Endometrial microvascular endothelial cells (primary cell): ENCODE results near the gene RPGRIP1L. TPM values are rescaled to one million over a fixed set of nuclear protein-coding genes. Genes with fewer than 3 reads are reported as not detected.

Experiments
- in situ Hi-C: cut with HindIII; loops from 2 replicates; pipeline ENCODE4 v1.10.0; 2017; ENCODE audit warnings: low sequenced_read_pairs, low pct_unique_long_range_greater_than_20kb; ENCODE audit errors: inconsistent ontology term
- total RNA-seq: library from RNA; depleted of rRNA; stranded (reverse); fragments of >200 nt; gene quantifications from one replicate; pipeline ENCODE4 v1.2.3, GENCODE V29; 2015; ENCODE audit errors: inconsistent ontology term

RPGRIP1L gene
- total RNA-seq, 1 donor from 2014 or later, result 4.4 TPM

DNA sequence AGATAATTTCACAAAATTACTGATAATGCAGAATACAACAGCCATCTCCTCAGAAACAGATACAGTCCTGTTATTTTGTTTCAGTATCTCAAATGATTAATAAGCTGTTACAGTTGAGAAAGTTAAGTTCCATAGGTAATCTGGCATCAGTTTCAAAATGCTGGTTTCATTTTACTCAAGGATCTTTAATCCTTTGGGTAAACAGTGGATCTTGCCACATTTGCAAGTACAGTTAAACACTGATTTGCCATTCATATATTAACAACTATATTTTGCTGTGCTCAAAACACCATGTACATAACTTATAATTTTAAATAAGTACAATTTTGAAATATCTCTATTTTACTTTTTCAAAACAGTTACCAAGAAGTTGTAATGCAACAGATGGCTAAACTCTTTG, 31.2 kb downstream of the RPGRIP1L start:
- in situ Hi-C loops, result no loop called here

DNA sequence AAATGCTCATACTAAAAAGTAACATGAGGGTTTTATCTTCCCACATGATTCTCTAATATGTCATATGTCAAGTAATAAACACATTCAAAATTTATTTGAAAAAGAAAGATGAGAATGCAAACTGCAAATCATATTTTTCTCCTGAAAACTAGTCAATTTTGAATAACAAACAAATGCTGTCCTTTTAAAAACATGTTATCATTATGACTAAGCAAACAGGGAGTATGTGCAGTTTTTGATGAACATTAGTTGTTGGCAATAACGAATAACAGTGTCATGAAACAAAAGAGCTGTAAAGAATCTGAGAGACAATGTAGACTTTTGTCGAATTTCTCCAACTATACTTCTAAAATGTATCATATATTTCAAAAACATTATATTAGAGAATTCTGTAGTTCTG, 34.8 kb downstream of the RPGRIP1L start:
- in situ Hi-C loops, result no loop called here

DNA sequence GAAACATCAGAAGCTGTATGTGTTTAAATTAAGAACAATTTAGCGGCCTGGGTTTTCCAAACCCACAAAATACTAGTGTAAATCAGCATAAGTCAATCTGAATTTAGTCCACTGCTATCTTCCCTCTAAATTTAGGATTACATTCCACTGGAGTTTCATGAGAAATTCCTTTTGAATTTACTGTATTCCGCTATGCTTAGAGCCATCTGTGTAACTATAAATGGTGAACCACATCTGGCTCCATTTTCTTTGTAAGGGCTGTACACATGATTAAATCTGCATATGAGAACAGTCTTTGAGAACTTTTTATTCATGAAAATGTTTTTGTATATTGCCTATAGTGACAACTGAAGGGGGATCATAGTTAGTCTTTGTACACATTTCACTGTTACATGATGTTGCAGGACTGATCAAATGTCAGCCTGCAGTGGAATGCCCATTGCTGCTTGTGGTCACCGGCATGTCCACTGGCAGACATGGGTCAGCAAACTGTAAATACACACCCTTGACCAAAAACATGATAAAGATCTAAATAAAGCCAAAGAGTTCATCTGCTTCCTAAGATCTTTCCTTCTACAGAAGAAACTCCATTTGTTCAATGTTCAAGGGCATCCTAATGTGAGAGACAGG, 36.8 kb downstream of the RPGRIP1L start:
- in situ Hi-C loops, result no loop called here

DNA sequence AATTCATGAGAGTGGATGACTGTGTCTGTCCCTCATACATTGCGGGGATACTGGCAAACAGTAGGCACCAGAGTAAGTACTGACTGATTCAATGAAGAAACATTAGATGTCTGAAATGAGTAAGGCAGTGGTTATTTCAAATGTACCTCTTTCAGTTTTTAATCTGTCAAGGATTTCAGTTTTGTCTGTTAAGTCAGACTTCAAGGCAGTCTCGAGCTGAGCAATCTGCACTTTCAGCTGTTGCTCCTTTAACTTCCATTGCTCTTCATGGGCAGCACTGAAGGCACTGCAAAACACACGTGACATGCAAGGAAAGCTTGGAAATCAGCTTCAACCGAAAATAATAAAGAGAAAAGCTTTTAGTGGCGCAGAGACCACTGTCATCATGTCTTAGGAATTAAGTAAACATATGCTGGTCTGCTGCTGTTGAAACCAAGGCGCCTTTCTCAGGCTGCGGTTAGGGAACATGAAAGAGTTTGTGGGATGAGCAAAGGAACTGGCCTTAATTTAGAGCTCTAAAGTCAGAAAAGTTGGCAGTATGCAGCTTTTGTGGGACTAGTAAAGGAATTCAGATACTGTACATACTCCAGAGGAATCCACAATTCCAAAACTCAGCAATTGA, 38.8 kb downstream of the RPGRIP1L start:
- in situ Hi-C loops, result no loop called here

DNA sequence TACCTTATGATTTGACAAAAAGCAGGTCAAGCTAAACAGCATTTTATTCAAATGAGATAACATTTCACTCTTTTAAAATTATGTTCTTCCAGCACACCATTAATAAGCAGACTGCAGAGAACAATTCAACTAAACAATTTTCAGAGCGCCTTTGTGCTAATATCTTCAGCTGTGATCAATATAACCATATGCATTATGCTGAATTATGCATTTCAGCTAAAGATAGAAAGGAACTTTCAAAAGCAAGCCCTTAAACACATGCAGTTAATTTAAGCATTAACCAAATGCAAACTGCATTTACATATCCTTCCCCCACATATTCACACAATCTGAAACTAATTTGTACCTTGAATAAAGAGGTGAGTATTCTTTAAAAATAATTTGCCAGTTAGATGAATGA, 41.6 kb downstream of the RPGRIP1L start:
- in situ Hi-C loops, result no loop called here

DNA sequence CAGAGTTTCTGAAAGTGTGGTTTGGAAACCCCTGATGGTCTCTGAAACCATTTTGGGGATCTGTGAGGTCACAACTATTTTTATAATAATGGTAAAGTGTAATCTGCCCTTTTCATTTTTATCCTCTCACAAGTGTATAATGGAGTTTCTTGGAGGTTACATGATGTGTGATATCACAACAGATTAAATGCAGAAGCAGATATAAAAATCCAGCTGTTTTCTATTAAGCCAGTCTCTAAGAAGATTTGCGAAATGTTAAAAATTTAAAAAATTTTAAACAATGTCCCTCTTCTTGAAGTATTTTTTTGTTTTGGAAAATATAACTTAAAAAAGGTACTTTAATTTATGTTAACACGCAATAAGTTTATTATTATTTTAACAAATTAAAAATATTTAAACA, 48.7 kb downstream of the RPGRIP1L start:
- in situ Hi-C loops, result no loop called here

DNA sequence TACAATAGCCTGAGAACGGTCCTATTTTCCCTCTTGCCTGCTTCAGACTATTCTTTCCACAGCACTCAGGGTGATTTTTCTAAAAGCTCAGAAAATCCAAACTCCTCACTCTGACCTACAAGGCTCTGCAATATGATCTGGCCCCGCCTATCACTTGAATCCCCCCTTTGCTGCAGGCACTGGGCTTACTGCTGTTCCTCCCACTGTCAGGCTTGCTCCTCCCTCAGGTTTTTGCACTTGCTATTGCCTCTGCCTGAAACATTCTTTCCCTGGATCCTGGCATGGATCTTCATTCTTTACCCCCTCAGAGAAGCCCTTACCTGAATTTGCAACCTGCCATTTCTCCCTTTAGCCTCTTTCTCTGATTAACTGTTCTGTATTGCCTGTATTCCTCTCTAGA, 52.3 kb downstream of the RPGRIP1L start:
- in situ Hi-C loops, result no loop called here

DNA sequence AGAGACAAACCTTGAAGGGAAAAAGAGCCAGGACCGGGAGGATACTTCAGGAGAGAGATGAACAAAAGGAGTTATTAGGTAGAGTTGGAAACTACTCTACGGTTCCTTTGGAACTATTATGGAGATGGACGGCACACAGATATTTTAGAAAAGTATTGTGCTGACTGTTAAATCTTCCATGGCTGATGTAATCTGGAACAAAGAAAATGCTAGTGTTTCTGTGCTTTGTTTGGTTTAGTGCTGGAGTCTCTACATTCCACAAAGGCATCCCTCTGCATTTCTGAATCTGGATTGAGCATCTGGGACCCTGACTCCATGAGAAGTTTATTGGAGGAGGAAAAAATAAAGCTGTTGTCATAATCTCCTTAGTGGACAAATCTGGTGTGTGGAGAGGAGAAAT, 57.2 kb downstream of the RPGRIP1L start:
- in situ Hi-C loops, result no loop called here

DNA sequence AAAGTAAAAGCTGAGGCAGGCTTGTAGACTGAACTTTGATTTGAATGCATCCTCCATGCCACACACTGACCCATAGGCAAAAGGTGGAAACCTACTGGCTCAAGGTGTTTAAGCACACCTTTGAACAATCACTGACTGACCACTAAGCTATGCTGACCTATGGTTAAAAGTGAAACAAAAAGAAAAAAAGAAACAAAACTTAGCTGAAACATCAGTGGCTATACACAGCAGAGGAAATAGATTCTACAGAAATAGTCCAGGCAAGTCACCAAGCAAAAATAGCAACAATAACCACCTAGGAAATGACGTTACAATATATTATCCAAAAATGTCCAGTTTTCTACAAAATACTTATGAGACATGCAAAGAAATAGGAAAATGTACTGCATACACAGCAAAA, 60.2 kb downstream of the RPGRIP1L start:
- in situ Hi-C loops, result no loop called here

DNA sequence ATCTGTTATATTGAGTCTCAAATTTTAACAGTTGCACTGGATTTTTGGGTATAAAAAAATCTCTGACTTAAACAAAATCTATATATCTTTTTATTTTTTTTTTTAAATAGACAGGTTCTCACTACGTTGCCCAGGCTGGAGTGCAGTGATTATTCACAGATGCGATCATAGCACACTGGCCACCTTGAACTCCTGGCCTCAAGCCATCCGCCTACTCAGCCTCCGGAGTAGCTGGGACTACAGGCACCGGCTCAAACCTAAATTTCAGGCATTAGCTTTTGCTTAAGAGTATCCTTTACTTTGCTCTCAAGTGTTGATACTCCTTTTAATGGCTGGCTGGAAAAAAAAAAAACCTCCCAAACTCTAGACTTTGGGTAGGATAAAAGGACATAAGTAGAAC, 61.6 kb downstream of the RPGRIP1L start:
- in situ Hi-C loops, result no loop called here

DNA sequence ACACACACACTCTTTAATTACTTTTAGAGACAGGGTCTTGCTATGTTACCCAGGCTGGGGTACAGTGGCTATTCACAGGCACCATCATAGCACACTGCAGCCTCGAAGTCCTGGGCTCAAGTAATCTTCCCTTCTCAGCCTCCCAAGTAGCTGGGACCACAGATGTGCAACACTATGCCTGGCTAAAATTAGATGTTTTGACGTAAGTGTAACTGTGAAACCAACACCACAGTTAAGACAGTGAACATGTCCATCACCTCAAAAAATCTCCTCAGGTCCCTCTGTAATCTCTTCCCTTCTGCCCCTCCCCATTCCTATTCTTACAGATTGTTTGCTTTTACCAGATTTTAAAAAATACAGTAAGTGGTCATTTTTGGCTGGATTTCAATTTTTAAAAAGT, 66.7 kb downstream of the RPGRIP1L start:
- in situ Hi-C loops, result no loop called here

DNA sequence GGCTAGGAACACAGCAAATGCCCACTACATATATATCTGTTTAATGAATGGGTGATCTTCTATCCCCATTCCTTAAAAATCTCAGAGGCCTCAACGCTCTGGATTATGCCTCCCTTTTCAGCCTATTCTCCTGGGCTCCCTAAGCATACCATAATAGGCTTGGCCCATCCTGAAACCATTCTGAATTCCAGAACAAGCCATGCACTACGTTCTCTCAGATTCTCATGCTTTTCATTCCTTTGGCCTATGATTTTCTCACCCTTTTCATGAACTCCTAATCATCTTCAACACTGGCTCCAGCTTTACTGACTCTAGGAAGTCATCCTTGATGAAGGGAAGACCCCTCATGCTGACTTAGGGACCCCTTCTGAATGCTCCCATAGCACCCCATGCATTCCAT, 71.1 kb downstream of the RPGRIP1L start:
- in situ Hi-C loops, result no loop called here

DNA sequence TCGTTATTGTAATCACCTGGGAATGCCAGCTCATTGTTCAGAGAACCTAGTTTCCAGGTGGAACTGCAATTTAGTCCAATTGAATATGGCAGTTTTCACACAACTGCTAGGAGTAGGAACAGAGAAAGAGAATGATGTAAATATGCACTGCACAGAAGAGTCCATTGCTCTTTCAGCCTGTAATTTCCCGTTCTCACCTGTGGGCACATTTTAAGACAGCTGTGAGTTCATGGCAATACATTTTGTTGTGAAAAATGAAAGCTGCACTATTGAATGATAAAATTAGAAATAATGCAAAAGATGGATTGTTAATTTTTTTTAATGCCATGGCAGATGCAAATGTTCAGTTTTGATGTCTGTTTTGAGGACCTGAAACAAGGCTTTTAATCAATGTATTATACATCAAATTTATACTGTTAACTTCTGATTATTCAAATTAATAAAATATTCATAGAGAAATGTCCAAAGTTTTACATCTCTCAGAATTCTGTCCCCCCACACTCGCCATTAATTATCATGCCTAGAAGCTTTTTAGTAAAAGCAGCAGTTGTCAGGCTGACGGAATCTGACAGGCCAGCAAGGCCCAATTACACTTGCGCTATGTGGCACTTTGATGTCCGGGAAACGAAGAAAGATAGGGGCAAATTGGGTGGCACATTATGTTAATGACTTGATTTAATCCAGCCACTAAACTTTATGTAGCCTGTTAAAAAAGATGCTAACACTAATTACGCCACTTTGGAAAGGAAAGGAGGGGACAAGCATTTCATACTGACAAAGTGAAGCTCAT, 72.2 kb downstream of the RPGRIP1L start:
- in situ Hi-C loops, result no loop called here

DNA sequence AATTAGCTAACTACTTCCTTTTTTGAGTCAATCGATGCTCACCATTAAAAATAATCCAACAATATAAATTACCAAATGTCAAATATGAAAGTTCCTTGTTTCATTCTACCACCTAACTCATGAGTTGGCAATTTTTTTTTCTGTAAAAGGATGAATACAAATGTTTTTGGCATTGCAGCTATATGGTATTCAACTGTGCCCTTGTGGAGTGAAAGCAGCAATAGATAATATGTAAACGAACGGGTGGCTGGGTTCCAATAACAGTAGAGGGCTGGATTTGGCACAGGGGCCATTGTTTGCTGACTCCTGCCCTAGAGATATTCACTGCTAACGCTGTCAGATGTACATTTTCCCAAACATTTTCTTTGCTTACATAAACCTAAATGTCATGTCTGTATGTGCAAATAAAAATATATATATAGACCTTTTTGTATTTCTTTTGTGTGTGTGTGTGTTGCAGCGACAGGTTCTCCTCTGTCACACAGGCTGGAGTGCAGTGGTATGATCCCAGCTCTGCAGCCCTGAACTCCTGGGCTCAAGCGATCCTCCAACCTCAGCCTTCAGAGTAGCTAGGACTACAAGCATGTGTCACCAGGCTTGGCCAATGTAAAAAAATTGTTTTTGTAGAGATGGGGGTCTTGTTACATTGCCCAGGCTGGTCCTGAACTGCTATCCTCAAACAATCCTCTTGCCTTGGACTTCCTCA, 73.9 kb downstream of the RPGRIP1L start:
- in situ Hi-C loops, result no loop called here

DNA sequence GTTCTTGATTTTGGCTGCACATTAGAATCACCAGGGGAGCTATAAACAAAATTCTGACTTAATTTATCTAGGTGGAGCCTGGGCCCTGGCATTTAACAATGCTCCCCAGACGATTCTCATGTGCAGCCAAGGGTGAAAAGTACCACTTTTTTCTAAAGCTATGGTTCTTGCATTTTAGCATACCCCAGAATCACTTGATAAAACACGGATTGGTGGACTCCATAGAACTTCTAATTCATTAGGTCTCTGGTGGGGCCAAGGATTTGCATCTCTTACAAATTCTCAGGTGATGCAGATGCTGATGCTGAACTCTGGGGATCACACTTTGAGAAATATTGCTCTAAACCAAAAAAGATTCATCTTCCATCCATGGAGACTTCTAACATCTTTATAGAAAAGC, 74.5 kb downstream of the RPGRIP1L start:
- in situ Hi-C loops, result no loop called here

DNA sequence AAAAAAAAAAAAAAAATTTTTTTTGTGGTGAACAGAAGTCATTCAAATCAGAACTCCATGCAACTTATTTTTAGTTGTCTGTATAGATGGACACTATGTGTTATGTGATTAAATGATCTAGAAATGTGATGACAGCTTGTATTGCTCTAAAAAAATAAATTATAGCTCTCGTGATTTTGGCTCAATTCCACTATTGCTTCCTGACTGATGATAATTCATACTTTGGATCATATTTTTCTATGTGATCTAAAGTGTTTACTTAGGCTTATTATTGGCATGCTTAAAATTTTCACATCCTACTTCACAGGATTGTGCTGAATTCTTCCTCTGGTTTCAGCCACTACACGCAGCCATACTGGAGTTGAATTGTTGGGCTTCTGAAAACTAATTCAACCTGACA, 76.8 kb downstream of the RPGRIP1L start:
- in situ Hi-C loops, result no loop called here

DNA sequence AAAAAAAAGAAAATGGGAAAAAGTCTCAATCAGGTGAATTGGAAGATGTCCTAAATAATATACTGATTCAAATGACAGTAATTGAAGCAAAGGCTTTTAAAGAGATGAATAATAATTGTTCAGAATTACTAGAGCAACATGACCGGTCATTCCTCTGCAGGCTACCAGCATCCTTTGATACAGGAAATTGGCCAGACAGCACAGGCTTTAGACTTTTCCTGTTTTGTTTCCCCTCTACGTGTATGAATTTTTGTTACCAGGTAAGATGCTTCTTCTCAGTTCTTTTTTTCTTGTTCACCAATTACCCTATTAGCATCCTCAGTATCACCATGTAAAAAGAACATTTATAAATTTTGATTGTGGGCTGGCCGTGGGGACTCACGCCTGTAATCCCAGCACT, 77.5 kb downstream of the RPGRIP1L start:
- in situ Hi-C loops, result no loop called here

DNA sequence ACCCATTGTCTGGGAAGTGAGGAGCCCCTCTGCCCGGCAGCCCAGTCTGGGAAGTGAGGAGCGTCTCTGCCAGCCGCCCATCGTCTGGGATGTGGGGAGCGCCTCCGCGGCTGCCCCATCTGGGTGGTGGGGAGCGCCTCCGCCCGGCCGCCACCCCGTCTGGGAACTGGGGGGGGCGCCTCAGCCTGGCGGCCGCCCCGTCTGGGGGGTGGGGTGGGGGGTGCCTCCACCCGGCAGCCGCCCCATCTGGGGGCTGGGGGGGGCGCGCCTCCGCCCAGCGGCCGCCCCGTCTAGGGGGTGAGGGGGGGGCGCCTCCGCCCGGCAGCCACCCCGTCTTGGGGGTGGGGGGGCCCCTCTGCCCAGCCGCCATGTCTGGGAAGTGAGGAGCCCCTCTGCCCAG, 78.4 kb downstream of the RPGRIP1L start:
- in situ Hi-C loops, result no loop called here

DNA sequence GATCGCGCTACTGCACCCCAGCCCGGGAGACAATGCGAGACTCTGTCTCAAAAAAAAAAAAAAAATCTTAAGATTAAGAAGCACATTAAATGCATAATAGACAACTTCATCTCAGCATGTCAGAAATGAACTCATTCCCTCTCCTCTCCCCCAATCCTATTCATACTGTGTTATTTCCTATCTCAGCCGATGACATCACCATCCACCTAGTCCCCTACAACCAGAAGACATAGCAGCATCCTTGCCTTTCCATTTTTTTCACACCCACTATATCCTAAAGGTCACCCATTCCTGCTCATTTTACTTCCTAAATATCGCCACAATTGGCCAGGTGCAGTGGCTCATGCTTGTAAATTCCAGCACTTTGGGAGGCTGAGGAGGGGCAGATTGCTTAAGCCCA, 81.3 kb downstream of the RPGRIP1L start:
- in situ Hi-C loops, result no loop called here

DNA sequence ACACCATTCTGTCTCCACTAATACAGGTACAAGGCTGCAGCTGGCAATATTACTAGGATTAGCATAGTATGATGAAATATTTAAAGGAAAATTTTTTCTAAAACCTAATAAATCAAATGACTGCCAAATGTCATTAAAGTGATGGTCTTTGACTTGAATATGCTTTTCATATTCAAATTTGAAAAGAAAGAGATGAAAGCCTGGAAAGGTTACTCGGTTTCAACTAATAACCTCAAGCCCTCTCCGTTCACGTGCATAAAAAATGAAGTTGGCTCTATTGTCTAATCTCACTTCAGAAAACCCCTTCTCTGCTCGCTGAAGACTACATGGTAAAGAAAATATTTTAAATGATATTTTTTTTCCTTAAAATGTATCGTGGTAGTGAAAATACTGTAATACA, 83.2 kb downstream of the RPGRIP1L start:
- in situ Hi-C loops, result no loop called here
